ENCODE data around the gene ERP29. TPM values are rescaled to one million over a fixed set of nuclear protein-coding genes. Genes with fewer than 3 reads are reported as not detected.

The ERP29 gene
- polyA plus RNA-seq, 1 donor, result 150 TPM

Other genes with a start within 250 kb of the ERP29 start
- 100 TPM for gene ALDH2, start 246.5 kb upstream of the ERP29 start, polyA plus RNA-seq
- 56.7 TPM for gene MAPKAPK5, start 171.2 kb upstream of the ERP29 start, polyA plus RNA-seq
- gene TMEM116, start 261 bp upstream of the ERP29 start, polyA plus RNA-seq, result 16.8 TPM
- 19.4 TPM for gene NAA25, start 95.4 kb downstream of the ERP29 start, polyA plus RNA-seq
- gene TRAFD1, start 112.1 kb downstream of the ERP29 start, polyA plus RNA-seq, result 32.8 TPM